NCI-H2171 treated with DMSO at 0.1 percent for 48 hours (cell line): Measurements from ENCODE around the gene KRT40.

Source experiments
- DNase-seq: peaks from one replicate; lab custom pipeline; 2025; lab: John Stamatoyannopoulos, UW

KRT40 gene

GRCh38 chr17:40996829-40997228, 12.7 kb upstream of the KRT40 start:
- no peak for DNase-seq

DNA sequence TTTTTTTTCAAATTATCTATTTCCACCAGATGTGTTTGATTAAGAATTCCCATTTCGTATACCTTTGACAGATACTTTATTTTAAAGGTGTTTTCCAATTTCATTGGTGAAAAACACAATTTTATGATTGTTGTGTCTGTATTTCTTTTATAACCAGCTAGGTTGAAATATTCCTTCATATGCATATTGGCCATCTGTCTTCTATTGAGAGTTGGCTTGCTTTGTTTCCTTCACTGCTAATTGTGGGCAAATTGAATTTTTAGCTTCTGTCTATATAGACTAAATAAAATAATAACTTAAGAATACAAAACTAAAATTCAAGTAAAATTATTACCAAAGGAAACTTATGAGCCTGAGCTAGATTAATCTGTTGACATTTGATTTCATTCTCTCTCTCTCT, 11.0 kb upstream of the KRT40 start:
- DNase-seq = no peak

DNA sequence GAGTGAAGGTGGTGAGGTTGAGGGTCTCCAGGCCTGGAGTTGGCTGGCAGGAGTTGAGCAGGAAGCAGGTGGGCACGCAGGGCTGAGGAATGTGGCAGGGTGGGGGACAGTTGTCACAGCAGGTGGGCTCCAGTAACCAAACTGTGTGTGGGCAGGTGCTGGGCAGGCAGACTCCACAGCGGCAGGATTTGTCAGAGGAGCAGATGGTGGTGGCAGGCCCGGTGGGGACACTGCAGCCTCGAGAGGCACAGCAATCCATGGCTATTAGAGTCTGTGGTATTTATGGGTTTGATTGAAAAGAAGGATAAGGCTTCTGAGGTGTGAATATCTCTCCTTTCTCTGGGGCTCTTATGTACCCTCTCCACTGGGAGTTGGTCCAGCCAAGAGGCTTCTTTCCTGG, 9.7 kb upstream of the KRT40 start, which contains the start of gene KRTAP3-3:
KRTAP3-3 (minus strand) TSS at position 326 of the 400 bp plus-strand sequence; CDS start at position 259, 67 bp downstream.
- DNase-seq = no peak

- no peak for DNase-seq
Observed at GRCh38 chr17:40993084-40993483, 9.0 kb upstream of the KRT40 start.

GRCh38 chr17:40992666-40993065, 8.5 kb upstream of the KRT40 start:
- DNase-seq = no peak

- no peak for DNase-seq
Observed at GRCh38 chr17:40986920-40987319, 2.8 kb upstream of the KRT40 start.

DNA sequence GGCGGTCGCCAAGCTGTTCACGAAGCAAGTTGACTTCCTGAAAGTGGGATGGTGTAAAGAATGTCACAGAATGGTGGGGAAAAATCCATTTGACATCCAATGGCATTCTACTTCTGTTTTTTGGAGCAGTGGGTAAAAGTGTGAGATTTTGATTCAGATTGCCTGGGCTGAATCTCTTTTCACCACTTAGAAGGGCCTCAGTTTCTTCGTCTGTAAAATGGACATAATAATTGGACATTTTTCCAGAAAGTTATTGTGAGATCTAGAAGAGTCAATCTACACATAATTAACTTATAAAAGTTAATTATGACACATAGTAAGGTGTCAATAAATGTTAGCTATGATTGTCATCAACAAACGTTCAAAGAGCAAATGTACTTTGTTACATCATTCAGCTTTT, 3.0 kb downstream of the KRT40 start:
- DNase-seq = no peak

- no peak for DNase-seq
Observed at GRCh38 chr17:40980596-40980995, 3.5 kb downstream of the KRT40 start.

GRCh38 chr17:40980117-40980516, 4.0 kb downstream of the KRT40 start:
- DNase-seq = no peak

DNA sequence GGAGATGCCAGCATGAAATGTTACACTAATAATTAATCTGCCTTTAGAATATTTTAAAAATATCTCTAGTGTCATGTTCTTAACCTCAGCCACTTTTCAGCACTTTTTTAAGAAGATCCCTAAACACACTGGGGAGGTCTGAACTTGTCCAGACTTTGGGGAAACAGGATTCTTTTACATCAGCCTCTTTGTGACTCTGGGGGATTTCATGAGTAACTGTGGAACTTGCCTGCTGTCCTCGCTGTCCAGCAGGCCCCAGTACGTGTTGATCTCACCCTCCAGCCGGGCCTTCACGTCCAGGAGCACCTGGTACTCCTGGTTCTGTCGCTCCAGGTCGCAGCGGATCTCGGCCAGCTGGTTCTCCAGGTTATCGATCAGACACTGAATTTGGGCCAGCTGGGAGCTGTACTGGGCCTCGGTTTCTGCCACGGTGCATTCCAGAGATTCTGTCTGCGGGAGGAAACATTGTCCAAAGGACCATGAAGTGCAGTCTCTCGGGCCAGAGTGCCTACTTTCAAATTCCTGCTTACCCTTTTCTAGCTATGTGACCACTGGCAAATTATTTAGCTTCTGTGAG, 5.5 kb downstream of the KRT40 start:
- no peak for DNase-seq

DNA sequence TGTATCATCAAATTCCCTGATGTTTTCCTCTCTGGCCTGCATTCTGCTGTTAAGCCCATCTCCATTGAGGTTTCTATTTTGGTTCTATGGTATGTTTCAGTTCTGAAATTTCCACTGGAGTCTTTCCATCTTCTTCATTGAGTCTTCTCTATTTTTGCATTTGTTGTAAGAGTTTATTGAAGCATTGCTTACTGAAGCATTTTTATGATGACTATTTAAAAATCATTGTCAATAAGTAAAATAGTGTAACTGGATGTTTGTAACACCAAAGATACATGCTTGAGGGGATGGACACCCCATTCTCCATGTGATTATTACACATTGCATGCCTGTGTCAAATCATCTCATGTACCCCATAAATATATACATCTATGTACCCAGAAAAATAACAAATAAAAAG, 8.6 kb downstream of the KRT40 start:
- no peak for DNase-seq

- no peak for DNase-seq
Observed at GRCh38 chr17:40974366-40974765, 9.8 kb downstream of the KRT40 start.

DNA sequence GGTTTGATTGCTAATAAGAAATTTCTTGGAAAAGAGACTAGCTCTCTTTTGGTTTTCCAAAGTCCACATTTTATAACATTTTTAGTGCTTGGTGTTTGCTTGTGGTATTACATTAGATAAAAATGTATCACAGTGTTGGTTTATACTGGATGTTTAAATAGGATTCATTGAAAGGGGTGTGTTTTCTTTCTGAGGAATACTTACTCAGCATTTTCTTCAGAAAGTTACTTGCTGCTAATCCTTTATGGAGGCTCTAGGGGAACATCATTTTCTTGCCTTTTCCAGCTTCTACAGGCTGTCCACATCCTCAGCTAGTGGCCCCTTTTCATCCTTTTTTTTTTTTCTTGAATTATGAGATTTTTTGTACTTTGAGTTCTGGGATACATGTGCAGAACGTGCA, 16.5 kb downstream of the KRT40 start:
- DNase-seq = no peak

DNA sequence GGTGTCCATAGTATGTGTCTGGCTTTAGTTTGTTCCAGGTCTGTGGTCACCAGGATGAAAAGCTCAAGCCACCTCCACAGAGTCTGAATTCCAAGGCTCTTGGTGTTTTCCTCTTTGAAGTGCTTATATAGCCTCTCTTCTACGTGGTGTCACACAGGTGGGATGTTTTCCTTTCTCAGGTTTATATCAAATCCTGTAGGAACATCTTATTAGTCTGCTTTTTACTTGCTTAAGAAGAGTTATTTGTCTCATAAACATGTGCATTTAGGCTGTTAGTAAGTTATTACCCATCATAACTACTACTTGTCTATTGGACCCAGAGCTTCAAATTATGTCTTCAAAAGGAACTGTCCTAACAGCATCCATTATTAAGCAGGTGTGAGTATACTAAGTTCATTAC, 17.3 kb downstream of the KRT40 start, which contains the start of gene KRT39:
KRT39 (minus strand) TSS at position 101 of the 400 bp plus-strand sequence; CDS start at position 9, 92 bp downstream.
- no peak for DNase-seq

- no peak for DNase-seq
Observed at GRCh38 chr17:40963838-40964237, 20.3 kb downstream of the KRT40 start.

- no peak for DNase-seq
Observed at GRCh38 chr17:40962059-40962561, 22.0 kb downstream of the KRT40 start.

DNA sequence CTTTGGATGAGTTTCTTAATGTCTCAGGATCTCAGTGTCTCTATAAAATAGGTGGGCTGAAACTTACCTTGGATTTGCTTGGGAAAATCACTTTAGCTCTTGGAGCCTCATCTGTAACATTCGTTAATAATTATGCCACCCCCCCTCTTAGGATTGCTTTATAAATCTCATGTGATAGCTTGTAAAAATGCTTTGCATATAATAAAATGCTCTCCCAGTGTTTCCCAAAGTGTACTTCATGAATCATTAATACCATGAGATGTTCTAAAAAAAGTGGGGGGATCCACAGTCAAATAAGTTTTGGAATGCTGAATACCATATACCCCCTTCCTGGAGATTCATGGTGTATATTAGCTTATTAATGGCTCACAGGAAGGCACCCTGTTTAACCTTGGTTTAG, 22.5 kb downstream of the KRT40 start:
- DNase-seq = no peak

GRCh38 chr17:40960144-40960543, 24.0 kb downstream of the KRT40 start:
- no peak for DNase-seq

DNA sequence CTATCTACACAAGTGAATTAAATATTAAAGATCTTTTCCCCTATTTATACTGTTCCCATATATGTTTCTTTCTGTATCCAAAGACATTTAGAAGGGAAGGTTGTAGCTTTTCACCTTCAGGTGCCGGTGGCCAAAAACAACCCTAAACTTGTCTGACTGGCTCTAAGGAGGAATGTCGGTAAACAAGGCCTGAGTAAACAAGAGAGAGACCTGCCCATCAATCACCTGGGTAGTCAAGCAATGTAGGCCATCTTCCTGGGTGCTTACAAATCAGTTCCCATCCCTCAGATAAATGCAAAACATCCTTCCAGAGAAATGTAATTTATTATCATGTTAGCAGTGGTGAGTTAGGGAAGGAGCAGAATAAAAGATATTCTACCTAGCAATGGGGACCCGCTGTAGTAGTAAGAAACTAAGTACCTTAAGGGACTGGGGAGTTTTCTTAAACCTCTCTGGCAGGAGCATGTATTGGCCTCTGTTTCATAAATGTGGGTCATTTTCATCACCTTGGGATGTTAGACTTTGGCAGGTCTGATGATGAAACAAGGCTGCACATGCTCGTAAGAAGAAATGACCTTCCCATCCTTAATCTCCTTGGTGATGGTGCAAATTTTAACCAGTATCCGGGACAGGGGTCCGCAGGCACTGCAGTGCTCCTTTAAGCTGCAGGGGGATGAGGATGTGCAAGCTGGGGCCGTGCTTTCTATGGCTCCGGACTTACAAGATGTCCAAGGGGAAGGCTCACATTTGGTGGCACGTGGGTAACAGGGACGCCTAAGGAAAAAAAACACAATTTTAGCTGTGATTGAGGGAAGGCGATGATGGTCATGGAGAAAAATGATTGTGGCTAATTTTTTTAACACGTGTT, 25.8 kb downstream of the KRT40 start:
- DNase-seq = no peak

- DNase-seq = no peak
Observed at GRCh38 chr17:40956401-40957254, 27.5 kb downstream of the KRT40 start.

DNA sequence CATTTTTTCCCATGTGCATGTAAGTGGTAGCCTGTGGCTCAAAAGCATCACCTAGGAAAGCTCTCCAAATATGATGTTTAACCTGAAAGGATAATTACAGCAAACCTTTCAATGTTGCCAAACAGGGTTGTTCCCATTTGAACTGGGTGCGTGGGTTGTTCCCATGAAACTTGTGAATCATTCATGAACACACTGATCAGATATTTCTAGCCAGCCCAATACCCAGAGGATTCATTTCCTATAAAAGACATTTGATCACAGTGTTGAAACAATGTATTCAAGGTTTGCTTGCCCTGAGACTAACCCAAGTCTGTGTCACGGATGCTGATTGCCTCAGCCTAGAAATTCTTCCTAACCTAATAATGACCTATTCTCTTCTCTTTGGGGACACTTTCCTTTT, 30.2 kb downstream of the KRT40 start:
- no peak for DNase-seq

DNA sequence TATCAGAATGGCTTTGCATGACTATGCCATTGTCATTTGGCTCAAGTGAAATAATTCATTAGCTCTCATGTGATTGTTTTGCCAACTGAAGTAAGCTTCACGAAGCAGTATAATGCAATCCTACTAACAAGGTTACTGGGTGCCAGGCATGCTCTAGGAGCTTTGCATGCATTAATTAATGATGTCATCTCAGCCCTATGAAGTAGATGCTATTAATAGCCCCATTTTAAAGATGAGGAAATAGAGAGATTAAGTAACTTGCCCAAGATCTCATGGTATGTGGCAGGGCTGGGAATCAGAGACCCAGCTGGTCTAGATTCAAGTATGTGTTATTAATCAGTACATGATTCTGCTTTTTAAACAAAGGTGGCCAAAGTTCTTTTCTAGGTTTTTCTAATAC, 31.5 kb downstream of the KRT40 start:
- DNase-seq = no peak
